ENCODE data around the gene EHMT1. TPM values are rescaled to one million over a fixed set of nuclear protein-coding genes. Genes with fewer than 3 reads are reported as not detected.

Gene EHMT1
- polyA plus RNA-seq, 2 donors = 26.6 to 42.3 TPM

DNA sequence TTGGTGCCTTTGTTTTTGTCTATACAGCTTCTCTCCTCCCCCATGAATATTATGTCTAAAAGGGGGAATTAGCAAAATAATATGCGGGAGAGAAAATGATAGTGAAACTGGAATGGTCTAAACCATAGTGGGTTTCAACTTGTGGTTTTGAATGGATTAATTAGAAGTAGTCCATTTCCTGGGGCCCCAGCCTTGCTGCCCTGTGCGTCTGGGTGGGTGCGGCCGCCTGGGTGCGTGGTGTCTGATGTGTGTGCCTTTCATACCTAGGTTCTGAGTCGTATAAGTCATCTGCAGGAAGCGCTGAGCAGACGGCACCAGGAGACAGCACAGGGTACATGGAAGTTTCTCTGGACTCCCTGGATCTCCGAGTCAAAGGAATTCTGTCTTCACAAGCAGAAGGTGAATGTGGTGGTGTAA is 138.8 kb downstream of the EHMT1 start:
- H3K4me1 ChIP-seq (ENCODE audit: control insufficient read depth in 2 of 2, insufficient read depth in 2 of 2, low read length in 1 of 2) = peaks cover 0 to 4% of the 10 kb centered on the region in 2 donors
- H3K9me3 ChIP-seq (ENCODE audit: control insufficient read depth in 2 of 2, insufficient read depth in 1 of 2, low read depth in 1 of 2, low read length in 1 of 2) = peaks cover 0 to 4% of the 10 kb centered on the region in 2 donors
- WGBS, 2 donors = 76 to 78% methylated on average over 9 of the region's 9 CpGs
- H3K27me3 ChIP-seq (ENCODE audit: control insufficient read depth in 1 of 2, insufficient read depth in 2 of 2, low read length in 2 of 2) = no peaks in the 10 kb centered on the region
- H3K4me3 ChIP-seq (ENCODE audit: low read depth in 1 of 2, low read length in 2 of 2) = no peak overlapping the region
- H3K36me3 ChIP-seq (ENCODE audit: control insufficient read depth in 2 of 2, insufficient read depth in 2 of 2, low read length in 1 of 2) = peaks cover 10 to 45% of the 10 kb centered on the region in 2 donors
- no peak overlapping the region for H3K27ac ChIP-seq (ENCODE audit: low read depth in 2 of 2, low read length in 1 of 2)

DNA sequence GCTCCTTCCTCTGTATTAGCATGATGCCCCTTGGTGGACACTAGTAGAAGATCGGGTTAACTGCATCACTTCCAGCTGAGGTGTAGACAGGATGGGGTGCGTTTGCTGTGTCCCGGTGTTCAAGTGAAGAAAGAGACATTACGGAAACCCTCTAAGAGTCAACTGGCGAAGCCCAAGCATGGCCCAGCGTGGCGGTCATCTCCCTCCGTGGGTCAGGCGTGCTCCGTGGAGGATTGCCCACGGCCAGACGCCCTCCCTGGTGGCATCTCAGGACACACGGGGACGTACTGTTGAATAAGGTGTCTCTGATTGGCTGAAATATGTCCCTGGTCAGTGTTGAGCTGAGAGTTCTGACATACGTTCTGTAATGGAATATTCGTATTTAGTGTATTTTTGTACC is 139.3 kb downstream of the EHMT1 start:
- peaks cover 11 to 44% of the 10 kb centered on the region in 2 donors for H3K36me3 ChIP-seq (ENCODE audit: control insufficient read depth in 2 of 2, insufficient read depth in 2 of 2, low read length in 1 of 2)
- H3K4me1 ChIP-seq (ENCODE audit: control insufficient read depth in 2 of 2, insufficient read depth in 2 of 2, low read length in 1 of 2) = peaks cover 0 to 4% of the 10 kb centered on the region in 2 donors
- 95 to 97% methylated on average over 16 of the region's 16 CpGs for WGBS, 2 donors
- no peak overlapping the region for H3K4me3 ChIP-seq (ENCODE audit: low read depth in 1 of 2, low read length in 2 of 2)
- H3K9me3 ChIP-seq (ENCODE audit: control insufficient read depth in 2 of 2, insufficient read depth in 1 of 2, low read depth in 1 of 2, low read length in 1 of 2) = peaks cover 0 to 4% of the 10 kb centered on the region in 2 donors
- H3K27ac ChIP-seq (ENCODE audit: low read depth in 2 of 2, low read length in 1 of 2) = no peak overlapping the region
- no peaks in the 10 kb centered on the region for H3K27me3 ChIP-seq (ENCODE audit: control insufficient read depth in 1 of 2, insufficient read depth in 2 of 2, low read length in 2 of 2)

DNA sequence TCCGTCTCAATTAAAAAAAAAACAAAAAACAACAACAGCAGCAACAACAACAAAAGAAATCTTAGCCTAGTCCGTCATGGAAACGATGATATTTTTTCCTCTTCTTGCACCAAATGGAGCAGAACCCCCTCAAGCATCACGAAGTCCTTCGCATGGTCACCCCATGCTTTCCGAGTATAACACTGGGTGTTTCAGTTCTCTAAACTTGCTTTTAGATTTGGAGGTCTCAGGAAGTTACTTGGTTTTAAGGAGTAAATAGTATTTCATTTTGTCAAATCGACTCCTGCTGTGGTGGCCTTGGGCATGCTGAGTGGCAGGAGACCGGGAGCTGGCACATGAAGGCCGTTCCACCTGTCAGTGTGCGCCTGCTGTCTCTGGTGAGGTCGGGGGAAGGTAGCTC is 140.3 kb downstream of the EHMT1 start:
- 95 to 97% methylated on average over 11 of the region's 11 CpGs for WGBS, 2 donors
- H3K27ac ChIP-seq (ENCODE audit: low read depth in 2 of 2, low read length in 1 of 2) = no peak overlapping the region
- no peak overlapping the region for H3K4me3 ChIP-seq (ENCODE audit: low read depth in 1 of 2, low read length in 2 of 2)
- H3K9me3 ChIP-seq (ENCODE audit: control insufficient read depth in 2 of 2, insufficient read depth in 1 of 2, low read depth in 1 of 2, low read length in 1 of 2) = peaks cover 0 to 4% of the 10 kb centered on the region in 2 donors
- peaks cover 12 to 48% of the 10 kb centered on the region in 2 donors for H3K36me3 ChIP-seq (ENCODE audit: control insufficient read depth in 2 of 2, insufficient read depth in 2 of 2, low read length in 1 of 2)
- H3K27me3 ChIP-seq (ENCODE audit: control insufficient read depth in 1 of 2, insufficient read depth in 2 of 2, low read length in 2 of 2) = no peaks in the 10 kb centered on the region
- H3K4me1 ChIP-seq (ENCODE audit: control insufficient read depth in 2 of 2, insufficient read depth in 2 of 2, low read length in 1 of 2) = peaks cover 0 to 4% of the 10 kb centered on the region in 2 donors

DNA sequence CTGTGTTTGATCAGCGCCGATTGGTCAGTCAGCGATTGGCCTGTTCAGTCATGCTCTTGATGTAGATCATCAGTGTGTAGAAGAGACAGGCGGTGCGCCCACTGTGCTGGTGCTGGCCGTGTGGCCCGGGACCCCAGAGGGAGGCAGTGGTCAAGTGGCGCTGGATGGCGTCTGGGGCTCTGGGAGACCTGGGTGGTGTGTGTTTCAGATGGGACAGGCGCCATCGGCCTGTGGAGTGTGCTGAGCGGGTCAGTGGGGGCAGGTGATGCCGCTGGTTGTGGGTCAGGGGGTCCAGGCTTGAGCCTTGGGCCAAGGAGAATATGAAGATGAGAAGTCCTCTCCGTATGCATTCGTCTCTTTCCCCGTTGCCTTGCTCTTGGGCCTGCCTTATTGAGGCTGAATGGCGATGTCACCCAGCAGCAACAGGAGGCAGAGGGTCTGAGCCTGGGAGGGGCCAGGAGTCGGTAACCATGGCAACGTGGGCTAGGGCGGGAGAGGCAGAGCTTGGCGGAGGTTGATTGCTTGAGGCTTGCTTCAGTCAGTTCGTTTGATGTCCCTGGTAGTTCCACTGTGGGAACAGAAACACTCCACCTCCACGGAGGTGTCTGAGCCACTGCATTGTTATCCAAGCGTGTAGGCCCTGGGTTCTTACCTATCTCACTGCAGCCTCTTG is 141.0 kb downstream of the EHMT1 start:
- H3K27me3 ChIP-seq (ENCODE audit: control insufficient read depth in 1 of 2, insufficient read depth in 2 of 2, low read length in 2 of 2) = no peaks in the 10 kb centered on the region
- peaks cover 11 to 45% of the 10 kb centered on the region in 2 donors for H3K36me3 ChIP-seq (ENCODE audit: control insufficient read depth in 2 of 2, insufficient read depth in 2 of 2, low read length in 1 of 2)

DNA sequence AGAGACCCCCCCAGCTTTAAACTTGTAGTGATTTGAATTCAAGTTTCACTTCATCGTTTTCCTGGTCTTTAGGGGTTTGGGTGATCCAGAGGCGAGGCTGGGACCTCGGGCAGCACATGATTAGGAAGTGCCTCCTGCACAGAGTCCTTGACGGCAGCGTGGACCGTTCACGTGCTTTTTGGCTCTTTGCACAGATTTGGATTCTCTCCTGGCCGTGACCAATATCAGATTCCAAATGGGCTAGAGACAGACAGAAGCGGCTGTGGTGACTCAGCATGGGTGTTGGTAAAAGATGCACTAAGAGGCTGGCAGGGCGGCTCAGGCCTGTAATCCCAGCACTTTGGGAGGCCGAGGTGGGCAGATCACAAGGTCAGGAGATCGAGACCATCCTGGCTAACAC is 141.6 kb downstream of the EHMT1 start:
- 88 to 92% methylated on average over 12 of the region's 12 CpGs for WGBS, 2 donors
- H3K4me3 ChIP-seq (ENCODE audit: low read depth in 1 of 2, low read length in 2 of 2) = no peak overlapping the region
- peaks cover 0 to 4% of the 10 kb centered on the region in 2 donors for H3K4me1 ChIP-seq (ENCODE audit: control insufficient read depth in 2 of 2, insufficient read depth in 2 of 2, low read length in 1 of 2)
- no peaks in the 10 kb centered on the region for H3K9me3 ChIP-seq (ENCODE audit: control insufficient read depth in 2 of 2, insufficient read depth in 1 of 2, low read depth in 1 of 2, low read length in 1 of 2)
- H3K27ac ChIP-seq (ENCODE audit: low read depth in 2 of 2, low read length in 1 of 2) = no peak overlapping the region
- peaks cover 6 to 39% of the 10 kb centered on the region in 2 donors for H3K36me3 ChIP-seq (ENCODE audit: control insufficient read depth in 2 of 2, insufficient read depth in 2 of 2, low read length in 1 of 2)
- H3K27me3 ChIP-seq (ENCODE audit: control insufficient read depth in 1 of 2, insufficient read depth in 2 of 2, low read length in 2 of 2) = no peaks in the 10 kb centered on the region

More for the DNA sequence above, 141.0 kb downstream of the EHMT1 start:
- Histone ChIP-seq H3K4me1 (ENCODE audit: control insufficient read depth in 2 of 2, insufficient read depth in 2 of 2, low read length in 1 of 2) (peaks cover 0 to 4% of the 10 kb centered on the region in 2 donors), H3K4me3 (ENCODE audit: low read depth in 1 of 2, low read length in 2 of 2) (no peak overlapping the region), H3K9me3 (ENCODE audit: control insufficient read depth in 2 of 2, insufficient read depth in 1 of 2, low read depth in 1 of 2, low read length in 1 of 2) (peaks cover 0 to 3% of the 10 kb centered on the region in 2 donors), H3K27ac (ENCODE audit: low read depth in 2 of 2, low read length in 1 of 2) (no peak overlapping the region)
- WGBS, 2 donors = 87 to 92% methylated on average over 24 of the region's 24 CpGs

DNA sequence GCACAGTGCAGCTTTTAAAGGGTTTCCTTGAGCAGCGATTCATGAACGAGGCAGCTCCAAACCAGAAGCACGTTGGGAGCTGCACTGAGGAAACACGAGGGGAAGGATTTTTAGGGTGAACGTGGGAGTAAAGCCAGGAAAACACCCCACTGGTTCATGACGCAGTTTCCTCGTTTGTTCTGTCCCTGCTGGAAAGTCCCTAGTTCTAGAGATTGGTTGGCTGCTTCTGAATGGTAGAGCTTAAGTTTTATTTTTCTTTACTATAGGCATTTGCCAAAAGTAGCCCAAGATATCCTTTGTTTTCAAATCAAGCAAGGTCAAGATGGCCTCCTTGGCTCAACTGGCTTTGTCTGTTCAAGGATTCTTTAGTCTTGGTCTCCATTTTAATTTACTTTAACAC is 142.2 kb downstream of the EHMT1 start:
- H3K9me3 ChIP-seq (ENCODE audit: control insufficient read depth in 2 of 2, insufficient read depth in 1 of 2, low read depth in 1 of 2, low read length in 1 of 2) = no peaks in the 10 kb centered on the region
- H3K36me3 ChIP-seq (ENCODE audit: control insufficient read depth in 2 of 2, insufficient read depth in 2 of 2, low read length in 1 of 2) = peaks cover 6 to 39% of the 10 kb centered on the region in 2 donors
- no peaks in the 10 kb centered on the region for H3K27me3 ChIP-seq (ENCODE audit: control insufficient read depth in 1 of 2, insufficient read depth in 2 of 2, low read length in 2 of 2)
- WGBS, 2 donors = 44 to 45% methylated on average over 7 of the region's 7 CpGs
- H3K4me3 ChIP-seq (ENCODE audit: low read depth in 1 of 2, low read length in 2 of 2) = no peak overlapping the region
- H3K4me1 ChIP-seq (ENCODE audit: control insufficient read depth in 2 of 2, insufficient read depth in 2 of 2, low read length in 1 of 2) = peaks cover 0 to 4% of the 10 kb centered on the region in 2 donors
- no peak overlapping the region for H3K27ac ChIP-seq (ENCODE audit: low read depth in 2 of 2, low read length in 1 of 2)

DNA sequence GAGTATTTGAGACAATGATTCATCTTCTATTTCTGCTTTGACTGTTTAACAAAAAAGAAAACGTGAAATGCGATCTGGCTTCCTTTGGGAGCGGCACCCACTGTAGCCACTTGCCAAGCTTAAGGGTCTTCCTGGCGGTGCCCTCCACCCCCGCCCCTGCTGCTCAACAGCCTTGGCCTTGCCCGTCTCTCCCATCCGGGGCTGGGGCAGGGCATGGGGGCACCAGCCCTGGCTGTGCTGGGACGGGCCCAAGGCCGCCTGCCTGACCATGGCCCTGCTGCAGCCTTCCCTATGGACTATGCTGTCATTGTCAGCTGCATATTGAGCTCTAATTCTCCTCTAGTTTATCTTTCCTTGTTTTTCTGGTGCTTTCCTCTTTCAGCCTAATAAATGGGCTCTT is 143.0 kb downstream of the EHMT1 start:
- Histone ChIP-seq H3K9me3 (ENCODE audit: control insufficient read depth in 2 of 2, insufficient read depth in 1 of 2, low read depth in 1 of 2, low read length in 1 of 2) (no peaks in the 10 kb centered on the region), H3K4me3 (ENCODE audit: low read depth in 1 of 2, low read length in 2 of 2) (no peak overlapping the region), H3K4me1 (ENCODE audit: control insufficient read depth in 2 of 2, insufficient read depth in 2 of 2, low read length in 1 of 2) (peaks cover 0 to 4% of the 10 kb centered on the region in 2 donors), H3K27ac (ENCODE audit: low read depth in 2 of 2, low read length in 1 of 2) (no peak overlapping the region), H3K36me3 (ENCODE audit: control insufficient read depth in 2 of 2, insufficient read depth in 2 of 2, low read length in 1 of 2) (peaks cover 6 to 40% of the 10 kb centered on the region in 2 donors), H3K27me3 (ENCODE audit: control insufficient read depth in 1 of 2, insufficient read depth in 2 of 2, low read length in 2 of 2) (no peaks in the 10 kb centered on the region)
- WGBS, 2 donors = 87 to 93% methylated on average over 9 of the region's 9 CpGs

DNA sequence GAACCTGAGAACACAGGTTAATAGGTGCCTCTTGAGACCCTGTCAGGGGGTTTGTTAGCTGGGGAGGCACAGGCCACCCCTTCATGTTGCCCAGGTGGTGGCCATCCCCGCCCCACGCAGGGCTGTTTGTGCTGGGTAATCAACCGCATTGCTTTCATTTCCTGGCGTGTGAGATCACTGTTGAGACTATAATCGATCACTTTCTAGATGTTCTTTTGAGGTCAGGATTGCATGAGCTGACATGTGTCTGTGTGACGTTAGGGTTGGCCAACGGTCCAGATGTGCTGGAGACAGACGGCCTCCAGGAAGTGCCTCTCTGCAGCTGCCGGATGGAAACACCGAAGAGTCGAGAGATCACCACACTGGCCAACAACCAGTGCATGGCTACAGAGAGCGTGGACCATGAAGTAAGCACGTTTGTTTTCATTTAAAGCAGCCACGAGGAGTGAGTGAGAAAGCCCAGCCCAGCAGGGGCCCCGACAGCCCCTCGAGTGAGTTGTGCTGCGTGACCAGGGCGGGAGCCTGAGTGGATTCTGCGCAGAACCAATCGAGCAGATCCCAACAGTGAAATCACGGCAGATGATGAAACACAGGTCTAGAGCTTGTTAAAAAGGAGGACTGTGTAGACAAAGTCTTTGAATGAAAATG is 143.7 kb downstream of the EHMT1 start:
- H3K36me3 ChIP-seq (ENCODE audit: control insufficient read depth in 2 of 2, insufficient read depth in 2 of 2, low read length in 1 of 2) = peaks cover 6 to 42% of the 10 kb centered on the region in 2 donors
- WGBS, 2 donors = 84 to 86% methylated on average over 21 of the region's 21 CpGs
- H3K27ac ChIP-seq (ENCODE audit: low read depth in 2 of 2, low read length in 1 of 2) = no peak overlapping the region

DNA sequence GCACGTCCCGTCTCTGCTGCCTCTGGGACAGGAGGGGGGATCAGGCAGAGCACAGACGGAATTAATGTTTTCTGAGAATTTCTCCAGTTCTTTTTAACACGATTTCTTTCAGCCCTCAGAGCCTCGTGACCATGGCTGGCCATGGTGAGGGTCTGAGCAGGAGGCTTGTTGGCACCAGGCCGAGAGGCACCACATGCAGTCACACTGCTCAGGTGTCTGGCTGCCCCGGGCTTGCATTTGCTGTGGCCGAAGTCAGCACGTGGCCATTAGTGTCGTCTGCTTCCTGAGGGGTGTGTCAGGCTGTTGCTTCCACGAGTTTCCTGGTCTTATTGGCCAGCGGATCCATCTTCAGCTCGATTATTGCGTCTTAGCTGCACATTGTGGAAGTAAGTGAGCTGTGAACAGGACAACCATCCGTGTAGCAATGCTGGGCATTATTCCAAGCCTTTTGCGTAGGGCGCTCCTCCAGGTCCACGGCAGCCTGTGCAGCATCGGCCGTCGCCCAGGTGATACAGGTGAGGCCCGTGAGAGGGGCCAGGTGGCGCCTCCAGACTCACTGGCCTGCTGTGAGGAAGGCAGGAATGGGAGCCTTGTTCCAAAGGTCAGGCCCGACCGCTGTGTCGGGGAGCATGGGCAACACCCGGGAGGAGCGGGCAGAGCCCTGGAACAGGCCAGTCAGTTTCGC is 144.6 kb downstream of the EHMT1 start:
- Histone ChIP-seq H3K9me3 (ENCODE audit: control insufficient read depth in 2 of 2, insufficient read depth in 1 of 2, low read depth in 1 of 2, low read length in 1 of 2) (no peaks in the 10 kb centered on the region), H3K4me3 (ENCODE audit: low read depth in 1 of 2, low read length in 2 of 2) (no peak overlapping the region), H3K27ac (ENCODE audit: low read depth in 2 of 2, low read length in 1 of 2) (no peak overlapping the region), H3K4me1 (ENCODE audit: control insufficient read depth in 2 of 2, insufficient read depth in 2 of 2, low read length in 1 of 2) (peaks cover 0 to 2% of the 10 kb centered on the region in 2 donors), H3K27me3 (ENCODE audit: control insufficient read depth in 1 of 2, insufficient read depth in 2 of 2, low read length in 2 of 2) (no peaks in the 10 kb centered on the region), H3K36me3 (ENCODE audit: control insufficient read depth in 2 of 2, insufficient read depth in 2 of 2, low read length in 1 of 2) (peaks cover 6 to 38% of the 10 kb centered on the region in 2 donors)
- WGBS, 2 donors = 69 to 87% methylated on average over 29 of the region's 29 CpGs

More for the DNA sequence above, 143.7 kb downstream of the EHMT1 start:
- no peak overlapping the region for H3K4me3 ChIP-seq (ENCODE audit: low read depth in 1 of 2, low read length in 2 of 2)
- peaks cover 0 to 2% of the 10 kb centered on the region in 2 donors for H3K4me1 ChIP-seq (ENCODE audit: control insufficient read depth in 2 of 2, insufficient read depth in 2 of 2, low read length in 1 of 2)
- H3K9me3 ChIP-seq (ENCODE audit: control insufficient read depth in 2 of 2, insufficient read depth in 1 of 2, low read depth in 1 of 2, low read length in 1 of 2) = no peaks in the 10 kb centered on the region
- no peaks in the 10 kb centered on the region for H3K27me3 ChIP-seq (ENCODE audit: control insufficient read depth in 1 of 2, insufficient read depth in 2 of 2, low read length in 2 of 2)

Data from esophagus (tissue), 2 donors.